Erythroblast (primary cell): ENCODE data around the gene ASCL2.

Experiments
- GATA1 ChIP-seq: IDR thresholded peaks from 2 replicates; pipeline ENCODE4 v1.6.1; 2011; ENCODE audit warnings: low read depth, mild to moderate bottlenecking, control low read depth, low read length, moderate library complexity
- POLR2A ChIP-seq: IDR thresholded peaks from 2 replicates; pipeline ENCODE4 v1.6.1; 2011; ENCODE audit warnings: mild to moderate bottlenecking, low read length

DNA sequence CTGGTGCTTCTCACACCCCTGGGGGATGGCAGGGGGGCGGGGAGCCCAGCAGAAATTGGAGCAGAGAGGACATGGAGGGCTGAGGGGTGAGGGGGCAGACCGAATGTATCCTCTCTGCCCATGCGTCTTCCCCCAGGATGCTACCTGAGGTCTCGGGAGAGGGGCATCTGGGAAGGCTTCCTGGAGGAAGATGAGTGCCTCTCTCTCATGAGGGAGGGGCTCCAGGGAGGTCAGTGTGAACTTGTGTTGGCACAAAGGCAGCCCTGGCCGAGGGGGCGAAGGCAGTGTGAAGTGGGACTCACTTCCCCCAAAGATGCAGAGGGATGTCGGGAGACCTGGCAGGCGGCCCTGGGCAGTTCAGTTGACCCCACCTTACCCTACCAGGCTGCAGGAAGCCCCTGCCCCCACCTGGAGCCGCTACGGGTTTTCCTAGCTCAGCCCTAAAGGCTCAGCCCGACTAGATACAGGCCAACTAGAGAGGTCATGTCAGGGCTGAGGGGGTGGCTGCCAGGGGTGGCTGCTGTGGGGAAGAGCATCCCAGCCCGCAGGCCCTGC is 10.4 kb downstream of the ASCL2 start:
- TF ChIP-seq GATA1 (no peak), POLR2A (no peak)
